OCI-M1 (cell line): ENCODE data around the gene DNAJC7.

ENCODE experiments used
- DNase-seq: peaks from one replicate; lab custom pipeline; 2025; lab: John Stamatoyannopoulos, UW

The DNAJC7 gene, protein sequence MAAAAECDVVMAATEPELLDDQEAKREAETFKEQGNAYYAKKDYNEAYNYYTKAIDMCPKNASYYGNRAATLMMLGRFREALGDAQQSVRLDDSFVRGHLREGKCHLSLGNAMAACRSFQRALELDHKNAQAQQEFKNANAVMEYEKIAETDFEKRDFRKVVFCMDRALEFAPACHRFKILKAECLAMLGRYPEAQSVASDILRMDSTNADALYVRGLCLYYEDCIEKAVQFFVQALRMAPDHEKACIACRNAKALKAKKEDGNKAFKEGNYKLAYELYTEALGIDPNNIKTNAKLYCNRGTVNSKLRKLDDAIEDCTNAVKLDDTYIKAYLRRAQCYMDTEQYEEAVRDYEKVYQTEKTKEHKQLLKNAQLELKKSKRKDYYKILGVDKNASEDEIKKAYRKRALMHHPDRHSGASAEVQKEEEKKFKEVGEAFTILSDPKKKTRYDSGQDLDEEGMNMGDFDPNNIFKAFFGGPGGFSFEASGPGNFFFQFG

DNA sequence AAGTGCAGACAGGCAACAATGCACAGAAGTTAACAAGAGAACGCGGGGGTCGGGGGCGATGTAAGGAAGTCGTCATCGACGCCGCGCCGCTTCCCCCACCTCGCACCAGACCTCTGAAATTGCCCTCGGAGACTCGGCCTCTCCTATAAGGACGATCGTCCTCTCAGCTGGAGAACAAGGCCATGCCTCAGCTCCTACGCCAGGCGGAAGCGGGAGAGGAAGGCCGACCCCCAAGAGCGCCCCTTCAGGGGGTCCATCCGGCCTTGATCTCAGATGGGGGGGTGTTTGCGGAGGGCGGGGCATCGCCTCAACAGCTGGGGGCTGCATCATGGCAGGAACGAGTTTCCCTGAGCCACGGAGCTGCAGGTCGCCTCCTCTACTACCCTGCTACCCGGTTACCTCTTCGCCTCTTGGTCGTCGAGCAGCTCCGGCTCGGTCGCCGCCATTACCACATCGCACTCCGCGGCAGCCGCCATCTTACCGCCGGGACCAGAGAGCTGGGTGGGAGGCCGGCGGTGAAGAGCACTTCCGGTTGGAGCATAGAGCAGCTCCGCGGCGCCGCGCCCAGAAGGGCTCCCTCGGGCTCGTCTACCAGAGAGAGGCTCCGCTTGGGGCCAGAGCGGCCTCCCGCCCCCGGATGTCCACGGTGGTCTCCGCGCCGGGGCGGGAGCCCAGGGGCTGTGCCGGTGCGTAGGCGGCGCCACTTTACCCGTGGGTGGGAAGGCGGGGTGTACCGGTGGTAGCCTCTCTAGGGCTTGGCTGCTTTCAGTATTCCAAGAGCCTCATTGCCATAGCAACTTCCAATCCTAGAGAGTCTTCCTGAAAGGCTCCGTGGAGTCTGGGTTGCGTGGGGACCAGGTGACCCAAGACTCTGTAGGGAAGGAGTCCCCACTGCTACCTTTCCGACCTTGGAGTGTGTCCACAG is at the start of gene DNAJC7:
Gene DNAJC7, minus strand, starts transcription at position 499 of the 925 bp plus-strand sequence. Its CDS starts 23 bp downstream, at position 476.
- DNase-seq, result peak; percentile 94

DNA sequence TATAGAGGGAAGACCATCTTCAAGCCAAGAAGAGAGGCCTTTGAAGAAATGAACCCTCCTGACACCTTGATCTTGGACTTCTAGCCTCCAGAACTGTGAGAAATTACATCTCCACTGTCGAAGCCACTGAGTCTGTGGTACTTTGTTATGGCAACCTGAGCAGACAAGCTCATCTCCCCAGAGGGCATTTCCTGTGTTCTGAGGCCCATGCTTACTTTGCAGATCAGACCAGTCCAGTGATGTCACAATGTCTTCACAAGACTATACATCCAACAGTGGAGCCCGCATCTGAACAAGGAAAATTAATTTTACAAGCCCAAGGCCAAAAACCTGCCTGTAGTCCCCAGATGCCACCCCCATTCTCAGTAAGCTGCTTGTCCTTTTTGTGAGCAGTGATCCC is 48.0 kb upstream of the DNAJC7 start:
- no peak for DNase-seq

DNA sequence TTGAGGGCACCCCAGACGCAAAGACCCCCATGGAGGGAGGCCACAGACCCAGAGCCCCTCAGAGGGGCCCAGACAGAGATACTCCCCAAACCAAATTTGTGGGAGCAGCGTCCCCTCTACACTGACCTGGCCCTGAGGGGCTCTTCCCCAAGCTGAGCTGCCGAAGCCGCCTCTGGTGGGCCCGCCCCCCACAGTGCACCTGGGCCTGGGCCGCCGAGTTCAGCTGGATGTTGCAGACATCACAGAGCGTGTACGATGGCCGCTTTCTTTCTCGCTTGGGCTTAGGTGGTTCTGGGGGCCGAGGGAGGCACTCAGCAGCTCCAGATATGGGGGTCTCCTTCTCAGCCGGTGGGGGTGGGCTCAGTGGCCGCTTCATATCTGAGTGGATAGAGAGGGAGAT is 45.4 kb upstream of the DNAJC7 start:
- no peak for DNase-seq

DNA sequence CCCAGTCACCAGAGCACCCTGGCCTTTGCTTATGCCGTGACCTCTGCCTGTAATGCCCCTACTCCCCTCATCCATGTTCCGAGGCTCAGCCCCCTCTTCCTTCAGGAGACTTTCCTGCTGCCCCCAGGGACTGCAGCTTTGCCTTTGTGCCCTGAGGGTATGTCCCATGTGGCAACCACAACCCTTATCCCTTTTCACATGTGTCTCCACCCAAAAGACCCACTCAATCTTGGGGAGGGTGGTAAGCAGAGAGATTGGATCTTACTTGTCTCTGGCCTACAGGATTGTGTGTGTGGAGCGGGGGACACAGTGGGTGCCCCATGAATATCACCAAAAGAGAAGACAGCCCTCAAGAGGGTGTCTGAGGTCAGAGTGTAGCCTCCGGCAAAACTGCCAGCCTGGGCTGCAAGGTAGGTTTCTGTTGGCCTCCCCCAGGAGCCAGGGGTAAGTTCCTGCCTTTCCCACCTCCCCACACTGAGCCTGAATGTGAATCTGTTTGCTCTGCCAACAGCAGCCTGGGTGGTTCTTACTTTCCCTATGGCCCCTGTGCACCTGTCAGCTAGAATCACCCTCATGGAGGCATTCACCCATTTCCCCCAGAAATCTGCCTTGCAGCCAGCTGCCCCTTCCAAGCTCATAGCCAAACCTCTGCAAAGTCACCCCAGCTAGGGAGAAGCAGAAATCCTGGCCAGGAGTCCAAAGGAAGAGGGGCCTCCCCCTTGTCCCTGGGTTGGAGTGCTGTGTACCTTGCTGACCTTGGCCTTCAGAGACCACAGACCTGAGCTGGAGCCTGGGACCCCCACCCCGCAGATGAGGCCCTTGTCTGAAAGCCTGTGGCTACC is 44.6 kb upstream of the DNAJC7 start:
- DNase-seq, result peak; percentile 39

DNA sequence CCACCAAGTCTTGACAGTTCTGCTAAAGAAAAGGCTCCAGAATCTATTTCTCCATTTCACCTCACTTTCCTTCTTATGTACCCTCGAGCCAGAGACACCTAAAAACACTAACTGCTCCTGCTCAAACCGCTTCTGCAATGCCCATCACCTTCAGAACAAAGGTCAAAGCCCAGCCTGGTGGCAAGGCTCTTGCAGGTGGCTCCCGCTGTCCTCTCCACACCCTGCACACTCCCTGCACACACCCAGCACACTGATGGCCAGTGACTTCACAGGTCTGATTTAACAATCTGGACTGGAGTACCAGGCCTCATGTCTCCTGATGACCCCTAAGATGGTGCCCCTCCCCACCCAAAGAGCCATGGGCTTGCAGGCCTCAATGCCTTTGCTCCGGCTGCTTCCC is 43.0 kb upstream of the DNAJC7 start:
- no peak for DNase-seq

DNA sequence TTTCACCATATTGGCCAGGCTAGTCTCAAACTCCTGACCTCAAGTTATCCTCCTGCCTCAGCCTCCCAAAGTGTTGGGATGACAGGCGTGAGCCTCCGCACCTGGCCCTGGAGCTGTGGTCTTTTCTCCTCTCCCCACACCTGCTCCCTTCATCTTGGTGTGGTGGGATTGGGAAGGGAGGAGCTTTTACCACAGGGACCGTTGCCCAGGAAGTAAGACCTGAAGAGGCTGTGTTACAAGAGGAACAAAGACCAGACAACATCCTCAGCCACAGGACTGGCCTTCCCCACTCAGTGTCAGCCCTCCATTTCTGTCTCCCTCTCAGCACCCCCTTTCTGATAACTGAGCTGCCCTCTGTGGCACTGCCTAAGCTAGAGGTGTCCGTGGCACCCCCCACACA is 42.6 kb upstream of the DNAJC7 start:
- no peak for DNase-seq

DNA sequence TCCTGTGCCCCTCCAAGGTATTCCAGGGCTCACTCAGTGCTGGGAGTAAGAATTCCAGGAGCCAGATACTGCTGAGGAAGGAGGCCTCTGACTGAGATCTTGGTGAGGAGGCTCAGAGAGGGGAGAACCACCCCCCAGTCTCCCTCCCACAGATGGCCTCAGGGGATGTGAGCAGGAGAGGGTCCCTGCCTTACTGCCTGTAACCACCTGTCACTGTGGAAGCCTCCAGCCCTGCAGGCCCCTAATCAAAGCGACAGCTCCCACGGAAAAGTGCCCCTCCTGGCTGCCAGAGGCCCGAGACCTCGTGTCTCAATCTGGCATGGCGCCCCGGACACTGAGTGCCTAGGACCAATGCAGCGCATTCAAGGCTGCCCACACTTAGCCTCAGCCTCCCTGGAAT is 40.8 kb upstream of the DNAJC7 start:
- DNase-seq, result no peak

DNA sequence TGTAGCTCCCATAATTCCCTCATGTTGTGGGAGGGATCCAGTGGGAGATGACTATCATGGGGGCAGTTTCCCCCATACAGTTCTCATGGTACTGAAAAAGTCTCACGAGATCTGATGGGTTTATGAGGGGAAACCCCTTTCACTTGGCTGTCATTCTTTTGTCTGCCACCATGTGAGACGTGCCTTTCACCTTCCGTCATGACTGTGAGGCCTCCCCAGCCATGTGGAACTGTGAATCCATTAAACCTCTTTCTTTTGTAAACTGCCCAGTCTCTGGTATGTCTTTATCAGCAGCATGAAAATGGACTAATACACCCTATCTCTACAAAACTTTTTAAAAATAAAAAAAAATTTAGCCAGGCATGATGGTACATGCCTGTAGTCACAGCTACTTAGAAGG is 39.4 kb upstream of the DNAJC7 start:
- no peak for DNase-seq

DNA sequence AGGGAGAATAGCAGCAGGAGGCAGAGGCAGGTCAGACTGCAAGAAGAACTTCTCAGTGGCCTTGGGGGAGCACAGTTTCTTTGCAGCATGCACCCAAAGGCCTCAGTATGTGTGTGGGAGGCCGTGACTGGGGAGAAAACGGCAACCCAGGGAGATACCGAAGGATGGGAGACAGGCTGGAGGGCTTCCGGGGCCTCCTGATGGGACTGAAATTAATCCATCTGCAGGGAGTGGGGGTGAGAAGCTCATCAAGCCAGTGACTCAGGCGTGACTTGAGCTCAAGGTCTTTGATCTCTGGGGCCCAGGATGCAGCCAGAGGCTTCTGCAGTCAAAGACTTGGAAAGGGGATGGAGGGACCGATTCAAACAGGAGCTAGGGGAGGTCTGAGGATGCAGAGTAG is 38.3 kb upstream of the DNAJC7 start:
- no peak for DNase-seq

DNA sequence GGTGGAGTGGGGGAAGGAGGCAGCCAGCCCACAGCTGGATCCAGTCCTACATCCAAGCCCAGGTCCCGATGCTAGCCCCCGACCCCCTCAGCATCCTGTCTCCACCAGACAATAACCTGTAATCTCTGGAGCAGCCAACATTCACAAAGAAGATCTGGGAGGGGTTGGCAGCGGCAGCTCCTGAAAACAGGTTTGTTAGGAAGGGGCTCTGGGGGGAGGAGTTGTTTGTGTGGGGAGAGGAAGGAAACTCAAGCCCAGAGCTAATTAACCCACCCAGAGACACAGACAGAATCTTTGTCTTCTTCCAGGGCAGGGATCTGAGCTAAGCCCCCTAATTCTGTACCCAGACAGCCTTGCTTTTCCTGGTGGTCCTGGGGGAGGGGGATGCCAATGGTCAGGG is 37.8 kb upstream of the DNAJC7 start:
- DNase-seq, result no peak

DNA sequence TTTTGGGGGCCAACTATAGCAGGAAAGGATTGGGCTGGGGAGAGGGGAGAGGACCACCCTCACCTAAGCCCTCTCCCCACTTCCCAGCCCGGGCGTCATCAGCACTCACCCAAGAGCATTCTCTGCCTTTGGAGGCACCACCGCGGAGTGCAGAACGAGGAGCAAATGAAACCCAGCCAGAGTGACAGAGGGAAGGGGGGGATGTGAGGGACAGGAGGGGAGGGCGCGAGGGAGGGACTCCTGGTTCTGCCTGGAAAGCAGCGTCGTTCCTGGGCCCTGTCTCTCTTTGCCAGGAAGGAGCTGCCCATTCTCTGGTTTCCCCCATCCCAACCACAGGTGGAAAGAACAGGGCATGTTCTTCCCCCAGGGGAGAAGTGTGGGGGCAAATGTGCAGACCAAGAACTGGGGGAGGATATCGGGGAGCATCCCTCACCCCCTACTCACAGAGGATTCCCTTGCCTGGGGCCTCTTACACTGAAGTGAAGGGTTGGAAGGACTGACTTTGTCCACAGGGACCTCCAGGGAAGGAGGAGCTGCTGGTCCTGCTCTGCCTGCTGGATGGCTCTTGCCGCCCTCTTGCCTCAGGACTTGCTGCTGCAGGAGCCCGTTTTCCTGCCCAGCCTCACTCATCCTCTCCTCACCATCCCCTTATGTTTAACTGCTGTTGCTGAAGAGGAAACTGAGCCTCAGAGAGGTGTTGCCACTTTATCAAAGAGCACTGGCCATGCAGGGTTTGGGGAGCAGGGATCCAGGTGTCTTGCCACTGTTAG is 36.7 kb upstream of the DNAJC7 start:
- no peak for DNase-seq

DNA sequence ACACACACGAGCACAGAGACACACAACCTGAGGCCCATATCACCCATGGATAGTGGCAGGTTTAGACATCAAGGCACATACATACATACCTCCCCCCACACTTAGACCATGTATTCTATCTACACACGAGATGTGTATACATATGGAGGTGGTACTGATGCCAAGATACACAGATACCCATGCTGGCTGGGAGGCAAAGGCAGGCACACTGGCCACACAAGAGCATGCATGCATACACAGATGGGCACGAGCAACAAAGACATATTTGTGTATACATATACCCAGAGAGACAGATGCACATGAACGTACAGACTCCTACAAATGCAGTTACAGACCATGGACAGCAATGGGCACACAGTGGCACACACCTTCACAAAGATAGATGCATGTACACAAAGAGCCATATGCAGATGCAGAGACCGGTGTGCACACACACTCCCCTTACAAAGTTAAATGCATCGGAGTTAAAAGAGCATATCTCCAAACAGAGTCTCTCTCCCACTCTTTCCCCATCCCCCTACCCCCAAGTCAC is 35.2 kb upstream of the DNAJC7 start:
- DNase-seq, result no peak

DNA sequence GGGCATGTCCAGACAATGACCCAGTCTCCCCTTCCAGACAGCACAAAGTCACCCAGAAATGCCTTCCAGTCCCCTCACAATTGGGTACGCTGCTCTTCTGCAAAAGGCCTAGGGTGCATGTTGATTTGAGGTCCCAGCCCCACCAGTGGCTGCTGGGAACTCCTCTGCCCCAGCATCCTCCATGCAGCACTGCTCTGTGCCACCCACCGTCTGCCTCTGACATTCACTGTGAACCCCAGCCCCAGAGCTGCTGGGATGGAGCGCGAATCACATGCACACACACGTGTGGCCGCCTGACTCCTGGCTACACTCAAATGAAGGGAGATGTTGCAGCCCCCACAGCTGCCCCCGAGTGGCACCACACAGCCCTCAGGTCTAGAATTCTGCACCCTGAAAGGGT is 34.4 kb upstream of the DNAJC7 start:
- no peak for DNase-seq

DNA sequence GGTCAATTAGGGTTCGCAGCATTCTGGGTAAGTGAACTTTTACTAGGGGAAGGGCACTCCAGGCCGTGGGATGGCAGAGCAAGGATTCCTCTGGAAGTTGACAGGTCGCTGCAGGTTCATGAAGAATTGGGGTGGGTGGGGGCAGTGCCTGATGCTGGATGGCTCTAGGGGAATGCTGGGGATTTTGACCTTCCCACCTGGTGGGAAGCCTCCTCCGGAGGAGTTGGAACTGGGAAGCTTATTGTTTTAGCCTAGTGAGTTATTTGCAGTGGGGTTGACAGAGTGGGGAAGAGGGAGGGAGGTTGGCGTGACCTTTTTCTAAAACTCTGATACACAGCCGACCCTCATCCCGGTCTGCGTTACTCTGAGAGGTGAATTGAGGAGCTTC is 33.8 kb upstream of the DNAJC7 start:
- DNase-seq, result no peak

DNA sequence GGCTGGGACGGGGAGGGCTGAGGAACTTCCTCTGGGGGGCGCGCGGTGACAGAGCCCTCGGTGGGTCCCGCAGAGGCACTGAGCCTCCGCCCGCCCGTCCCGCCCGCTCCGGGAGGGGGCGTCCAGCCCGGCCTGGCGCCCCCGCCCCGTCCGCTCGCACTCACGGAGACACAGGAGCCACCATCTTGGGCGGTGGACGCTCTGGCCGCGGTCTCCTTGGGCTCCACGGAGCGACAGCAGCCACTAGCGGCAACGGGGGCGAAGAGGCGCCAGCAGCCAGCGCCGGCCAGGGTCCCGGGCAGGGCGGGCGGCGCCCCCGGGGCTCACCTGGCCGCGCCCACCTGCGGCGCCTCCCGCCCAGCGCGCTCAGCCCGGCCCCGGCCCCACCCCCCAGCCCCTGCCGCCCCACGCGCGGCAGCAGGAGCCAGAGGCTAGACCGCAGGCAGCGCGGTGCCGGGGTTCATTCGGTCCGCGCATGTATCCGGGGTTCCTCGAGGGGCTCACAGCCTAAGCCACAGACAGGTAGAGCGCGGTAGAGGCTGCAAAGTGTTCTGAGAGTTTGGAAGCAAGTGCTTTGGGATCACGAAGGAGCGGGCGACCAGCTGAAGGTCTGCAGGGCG is 33.3 kb upstream of the DNAJC7 start, which contains the start of gene C17orf113:
Gene C17orf113, minus strand, starts transcription at position 209 of the 620 bp plus-strand sequence. CDS start 7,225 bp downstream, outside the sequence.
- peak; percentile 76 for DNase-seq

DNA sequence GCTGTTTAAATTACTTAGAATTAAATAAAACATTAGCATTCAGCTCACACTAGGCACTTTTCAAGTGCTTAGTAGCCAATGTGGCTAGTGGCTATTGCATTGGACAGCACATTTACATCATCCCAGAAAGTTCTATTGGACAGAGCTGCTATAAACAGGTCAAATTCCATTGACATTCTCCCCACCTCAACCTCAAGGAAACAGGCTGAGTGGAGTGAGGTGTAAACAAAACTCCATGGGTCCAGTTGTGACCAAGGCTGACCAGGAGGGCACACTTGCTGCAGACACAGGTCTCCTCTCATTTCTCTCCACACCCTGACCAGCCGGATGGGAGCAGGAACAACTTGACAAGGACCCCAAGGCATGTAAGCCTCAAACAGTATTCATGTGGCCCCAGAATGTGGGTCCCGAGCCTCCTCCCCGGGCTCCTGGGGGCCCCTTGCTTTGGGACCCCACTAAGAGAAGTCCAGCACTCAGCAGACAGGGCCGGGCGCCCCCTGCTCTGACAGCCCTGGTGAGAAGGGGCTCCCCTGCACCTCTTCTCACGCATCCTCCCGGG is 32.7 kb upstream of the DNAJC7 start:
- DNase-seq, result peak; percentile 55

DNA sequence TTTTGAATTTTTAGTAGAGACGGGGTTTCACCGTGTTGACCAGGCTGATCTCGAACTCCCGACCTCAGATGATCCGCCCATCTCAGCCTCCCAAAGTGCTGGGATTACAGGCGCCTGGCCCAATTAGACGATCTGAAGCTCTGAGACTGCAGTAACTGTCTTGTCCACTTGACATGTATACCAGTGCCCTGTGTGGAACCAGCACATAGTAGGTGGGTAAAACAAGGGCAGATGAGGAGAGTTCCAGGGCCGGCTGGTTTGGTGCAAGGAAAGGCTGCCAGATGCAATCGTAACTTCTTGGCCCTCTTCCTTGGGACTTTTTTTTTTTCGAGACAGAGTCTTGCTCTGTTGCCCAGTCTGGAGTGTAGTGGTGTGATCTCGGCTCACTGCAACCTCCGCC is 30.1 kb upstream of the DNAJC7 start:
- no peak for DNase-seq

DNA sequence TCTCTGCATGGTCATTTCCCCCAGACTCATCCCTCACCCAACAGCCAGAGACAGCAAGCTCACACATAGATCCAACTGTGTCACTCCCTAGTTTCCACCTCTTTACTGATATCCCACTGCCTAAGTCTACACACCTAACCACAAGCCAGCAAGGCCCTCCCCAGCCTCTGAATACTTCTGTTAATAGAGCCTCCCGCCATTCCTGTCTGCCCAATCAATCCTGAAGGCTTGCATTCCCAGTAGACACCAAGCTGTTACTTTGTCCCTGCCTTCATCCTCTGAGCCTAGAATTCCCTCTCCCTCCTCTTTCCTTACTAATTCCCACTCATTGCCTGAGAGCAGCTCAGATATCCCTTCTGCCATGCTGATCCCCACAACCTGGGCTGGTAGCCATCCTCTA is 28.5 kb upstream of the DNAJC7 start:
- no peak for DNase-seq

DNA sequence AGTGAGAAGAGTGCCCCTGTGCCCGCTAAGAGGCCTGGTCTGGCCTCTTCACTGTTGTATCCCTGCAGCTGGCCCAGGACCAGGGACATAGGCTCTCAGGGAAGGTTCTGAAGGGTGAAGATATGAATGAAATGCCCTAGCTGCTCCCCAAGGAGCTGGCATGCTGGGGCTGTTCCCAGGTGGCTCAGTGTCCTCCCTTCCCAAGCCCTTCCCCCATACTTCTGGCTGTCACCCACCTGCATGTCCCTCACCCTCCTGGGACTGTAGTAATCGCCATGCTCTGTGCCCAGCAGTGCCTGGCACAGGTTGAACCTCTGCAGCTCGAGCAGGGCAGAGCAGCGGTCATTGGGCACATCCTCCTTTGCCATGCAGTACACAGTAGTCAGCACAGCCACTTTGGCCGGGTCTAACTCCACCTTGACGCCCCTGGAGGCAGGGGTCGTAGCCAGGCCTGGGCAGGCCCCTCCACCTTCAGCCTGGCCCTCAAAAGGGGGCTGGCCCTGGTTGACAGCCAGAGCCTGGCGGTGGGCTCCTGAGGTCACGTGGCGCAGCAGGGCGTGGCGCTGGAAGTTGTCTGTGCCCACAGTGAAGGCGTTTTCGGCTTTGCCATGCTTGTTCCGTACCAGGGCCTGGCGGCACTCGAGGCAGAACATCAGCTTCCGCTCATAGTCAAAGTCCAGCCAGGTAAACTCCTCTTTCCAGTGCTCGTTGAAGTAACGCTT is 25.5 kb upstream of the DNAJC7 start:
- no peak for DNase-seq
